Fibroblast of villous mesenchyme (primary cell): ENCODE results near the gene AFTPH. TPM values are rescaled to one million over a fixed set of nuclear protein-coding genes. Genes with fewer than 3 reads are reported as not detected.

Experiments
- DNase-seq: peaks from one replicate; pipeline ENCODE4 v3.0.0-alpha.2; 2010; ENCODE audit warnings: low read depth
- H3K4me3 ChIP-seq: 2 replicates; pipeline ENCODE4 v1.5.1; 2011; ENCODE audit warnings: low read depth, mild to moderate bottlenecking, low read length
- CTCF ChIP-seq: IDR thresholded peaks from 2 replicates; pipeline ENCODE4 v1.5.1; 2012; ENCODE audit warnings: low read depth, mild to moderate bottlenecking, low read length; ENCODE audit not compliant: insufficient read depth
- total RNA-seq: library from RNA; depleted of rRNA; stranded (reverse); fragments of >200 nt; gene quantifications from 2 replicates; pipeline ENCODE4 v1.2.3, GENCODE V29; 2012

AFTPH gene
- total RNA-seq, 1 donor, result 40.2 TPM

- H3K4me3 ChIP-seq, result no peak overlapping the region
- DNase-seq, result no peak
- no peak for TF ChIP-seq CTCF
These were observed 42.0 kb downstream of the AFTPH start for GRCh38 chr2:64565949-64566710.

GRCh38 chr2:64567473-64567872, 43.3 kb downstream of the AFTPH start:
- TF ChIP-seq CTCF, result no peak
- DNase-seq, result no peak
- H3K4me3 ChIP-seq, result no peak overlapping the region

- no peak overlapping the region for H3K4me3 ChIP-seq
- DNase-seq, result no peak
- TF ChIP-seq CTCF, result no peak
These were observed 44.7 kb downstream of the AFTPH start for GRCh38 chr2:64568836-64569235.

GRCh38 chr2:64574871-64575270, 50.7 kb downstream of the AFTPH start:
- H3K4me3 ChIP-seq, result no peak overlapping the region
- TF ChIP-seq CTCF, result no peak
- DNase-seq, result no peak

- no peak for DNase-seq
- no peak for TF ChIP-seq CTCF
- H3K4me3 ChIP-seq, result no peak overlapping the region
These were observed 56.9 kb downstream of the AFTPH start for GRCh38 chr2:64581018-64581417.

- H3K4me3 ChIP-seq, result no peak overlapping the region
- no peak for TF ChIP-seq CTCF
- no peak for DNase-seq
These were observed 57.8 kb downstream of the AFTPH start for GRCh38 chr2:64581777-64582539.
